Upper lobe of left lung (tissue), 4 donors: Measurements from ENCODE around the gene UBE2I.

ENCODE experiments used
- EP300 ChIP-seq, 4 donors: sonication (generic); formaldehyde crosslinking; IDR thresholded peaks; one replicate each; pipeline ENCODE4 v1.5.1; 2017; ENCODE audit warnings: antibody characterized with exemption in 4 of 4, control low read depth in 2 of 4
- POLR2A ChIP-seq, 4 donors: fragments of 450-650 bp; IDR thresholded peaks; one replicate each; pipeline ENCODE4 v1.5.1; 2016 to 2017; ENCODE audit warnings: antibody characterized with exemption in 4 of 4, mild to moderate bottlenecking in 2 of 4
- TF ChIP-seq, protein P1 (sequence below), 6 experiments: fragments of 450-650 bp in 4 of 6; fragments of 200-600 bp in 2 of 6; sonication (generic) in 2 of 6; IDR thresholded peaks; one replicate each; pipeline ENCODE4 v1.5.1; 2016 to 2019; ENCODE audit warnings: antibody characterized with exemption in 6 of 6

DNA sequence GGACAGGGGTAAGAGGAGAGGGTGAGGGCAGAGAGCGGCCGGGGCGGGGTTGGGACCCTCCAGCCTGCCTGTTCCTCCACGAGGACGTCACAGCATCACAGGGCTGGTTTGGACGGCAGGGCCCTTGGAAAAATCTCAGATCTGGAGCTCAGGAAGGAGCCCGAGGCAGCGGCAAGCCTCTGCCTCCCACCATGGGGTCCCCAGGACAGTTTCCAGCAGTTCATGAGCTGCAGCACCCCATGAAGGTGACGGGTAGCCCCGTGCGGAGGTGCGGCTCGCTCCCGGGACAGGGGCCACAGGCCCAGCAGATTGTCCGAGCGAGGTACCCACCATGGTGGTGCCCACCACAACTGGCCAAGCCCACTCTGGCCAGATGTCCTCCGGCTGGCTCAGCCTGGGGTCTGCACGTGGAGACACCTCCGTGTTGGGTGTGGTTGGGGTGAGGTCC is 32.3 kb upstream of the UBE2I start:
- TF ChIP-seq, protein P1, sequence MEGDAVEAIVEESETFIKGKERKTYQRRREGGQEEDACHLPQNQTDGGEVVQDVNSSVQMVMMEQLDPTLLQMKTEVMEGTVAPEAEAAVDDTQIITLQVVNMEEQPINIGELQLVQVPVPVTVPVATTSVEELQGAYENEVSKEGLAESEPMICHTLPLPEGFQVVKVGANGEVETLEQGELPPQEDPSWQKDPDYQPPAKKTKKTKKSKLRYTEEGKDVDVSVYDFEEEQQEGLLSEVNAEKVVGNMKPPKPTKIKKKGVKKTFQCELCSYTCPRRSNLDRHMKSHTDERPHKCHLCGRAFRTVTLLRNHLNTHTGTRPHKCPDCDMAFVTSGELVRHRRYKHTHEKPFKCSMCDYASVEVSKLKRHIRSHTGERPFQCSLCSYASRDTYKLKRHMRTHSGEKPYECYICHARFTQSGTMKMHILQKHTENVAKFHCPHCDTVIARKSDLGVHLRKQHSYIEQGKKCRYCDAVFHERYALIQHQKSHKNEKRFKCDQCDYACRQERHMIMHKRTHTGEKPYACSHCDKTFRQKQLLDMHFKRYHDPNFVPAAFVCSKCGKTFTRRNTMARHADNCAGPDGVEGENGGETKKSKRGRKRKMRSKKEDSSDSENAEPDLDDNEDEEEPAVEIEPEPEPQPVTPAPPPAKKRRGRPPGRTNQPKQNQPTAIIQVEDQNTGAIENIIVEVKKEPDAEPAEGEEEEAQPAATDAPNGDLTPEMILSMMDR (IDR thresholded peaks at IDR 0.05): no peak
- no peak for TF ChIP-seq POLR2A (IDR thresholded peaks at IDR 0.05)
- no peak for TF ChIP-seq EP300 (IDR thresholded peaks at IDR 0.05)
